ENCODE data around the gene VANGL1. TPM values are rescaled to one million over a fixed set of nuclear protein-coding genes. Genes with fewer than 3 reads are reported as not detected.

VANGL1 gene
- total and polyA plus RNA-seq, 2 donors, result 8.4 to 15.3 TPM

GRCh38 chr1:115649964-115650363 is 8.2 kb downstream of the VANGL1 start:
- 43% methylated on average over 3 of the region's 3 CpGs for WGBS
- Histone ChIP-seq H3K4me3 (ENCODE audit: low read depth, low read length) (no peak overlapping the region), H3K27ac (ENCODE audit: low read depth) (no peak overlapping the region), H3K4me1 (ENCODE audit: insufficient read depth) (no peaks in the 10 kb centered on the region), H3K36me3 (ENCODE audit: insufficient read depth) (no peaks in the 10 kb centered on the region)
- no peak for DNase-seq (ENCODE audit: extremely low spot score)

GRCh38 chr1:115650961-115651360 is 9.2 kb downstream of the VANGL1 start:
- DNase-seq (ENCODE audit: extremely low spot score), result no peak
- H3K4me3 ChIP-seq (ENCODE audit: low read depth, low read length), result no peak overlapping the region
- 91% methylated on average over 3 of the region's 3 CpGs for WGBS
- H3K4me1 ChIP-seq (ENCODE audit: insufficient read depth), result no peaks in the 10 kb centered on the region
- no peak overlapping the region for H3K27ac ChIP-seq (ENCODE audit: low read depth)
- H3K36me3 ChIP-seq (ENCODE audit: insufficient read depth), result no peaks in the 10 kb centered on the region

GRCh38 chr1:115651391-115651790 is 9.6 kb downstream of the VANGL1 start:
- Histone ChIP-seq H3K27ac (ENCODE audit: low read depth) (no peak overlapping the region), H3K4me1 (ENCODE audit: insufficient read depth) (no peaks in the 10 kb centered on the region), H3K4me3 (ENCODE audit: low read depth, low read length) (no peak overlapping the region), H3K36me3 (ENCODE audit: insufficient read depth) (no peaks in the 10 kb centered on the region)
- no peak for DNase-seq (ENCODE audit: extremely low spot score)
- 94% methylated on average over 8 of the region's 8 CpGs for WGBS

GRCh38 chr1:115652236-115652788 is 10.5 kb downstream of the VANGL1 start:
- WGBS, result 93% methylated on average over 2 of the region's 2 CpGs
- H3K27ac ChIP-seq (ENCODE audit: low read depth), result no peak overlapping the region
- H3K4me3 ChIP-seq (ENCODE audit: low read depth, low read length), result no peak overlapping the region
- H3K36me3 ChIP-seq (ENCODE audit: insufficient read depth), result no peaks in the 10 kb centered on the region
- DNase-seq (ENCODE audit: extremely low spot score), result no peak
- H3K4me1 ChIP-seq (ENCODE audit: insufficient read depth), result no peaks in the 10 kb centered on the region

GRCh38 chr1:115654125-115654524 is 12.4 kb downstream of the VANGL1 start:
- Histone ChIP-seq H3K4me1 (ENCODE audit: insufficient read depth) (no peaks in the 10 kb centered on the region), H3K27ac (ENCODE audit: low read depth) (no peak overlapping the region), H3K36me3 (ENCODE audit: insufficient read depth) (no peaks in the 10 kb centered on the region), H3K4me3 (ENCODE audit: low read depth, low read length) (no peak overlapping the region)
- DNase-seq (ENCODE audit: extremely low spot score), result no peak
- 94% methylated on average over 3 of the region's 3 CpGs for WGBS

GRCh38 chr1:115654663-115655305 is 13.0 kb downstream of the VANGL1 start:
- H3K4me1 ChIP-seq (ENCODE audit: insufficient read depth), result no peaks in the 10 kb centered on the region
- H3K4me3 ChIP-seq (ENCODE audit: low read depth, low read length), result no peak overlapping the region
- H3K27ac ChIP-seq (ENCODE audit: low read depth), result peak overlapping the region; percentile 64
- 49% methylated on average over 14 of the region's 14 CpGs for WGBS
- no peak for DNase-seq (ENCODE audit: extremely low spot score)
- H3K36me3 ChIP-seq (ENCODE audit: insufficient read depth), result no peaks in the 10 kb centered on the region

GRCh38 chr1:115655306-115655663 is 13.5 kb downstream of the VANGL1 start:
- WGBS, result 47% methylated on average over 7 of the region's 7 CpGs
- no peak for DNase-seq (ENCODE audit: extremely low spot score)
- no peaks in the 10 kb centered on the region for H3K4me1 ChIP-seq (ENCODE audit: insufficient read depth)
- no peak overlapping the region for H3K4me3 ChIP-seq (ENCODE audit: low read depth, low read length)
- H3K36me3 ChIP-seq (ENCODE audit: insufficient read depth), result no peaks in the 10 kb centered on the region
- H3K27ac ChIP-seq (ENCODE audit: low read depth), result no peak overlapping the region

GRCh38 chr1:115655916-115656315 is 14.1 kb downstream of the VANGL1 start:
- Histone ChIP-seq H3K4me3 (ENCODE audit: low read depth, low read length) (no peak overlapping the region), H3K4me1 (ENCODE audit: insufficient read depth) (no peaks in the 10 kb centered on the region)
- no peak for DNase-seq (ENCODE audit: extremely low spot score)

GRCh38 chr1:115656461-115657077 is 14.8 kb downstream of the VANGL1 start:
- no peak overlapping the region for H3K4me3 ChIP-seq (ENCODE audit: low read depth, low read length)
- 75% methylated on average over 5 of the region's 5 CpGs for WGBS
- no peak overlapping the region for H3K27ac ChIP-seq (ENCODE audit: low read depth)
- no peaks in the 10 kb centered on the region for H3K36me3 ChIP-seq (ENCODE audit: insufficient read depth)
- no peaks in the 10 kb centered on the region for H3K4me1 ChIP-seq (ENCODE audit: insufficient read depth)
- no peak for DNase-seq (ENCODE audit: extremely low spot score)

More at GRCh38 chr1:115655916-115656315, 14.1 kb downstream of the VANGL1 start:
- Histone ChIP-seq H3K36me3 (ENCODE audit: insufficient read depth) (no peaks in the 10 kb centered on the region), H3K27ac (ENCODE audit: low read depth) (no peak overlapping the region)
- WGBS, result 88% methylated on average over 4 of the region's 4 CpGs

GRCh38 chr1:115658646-115659045 is 16.9 kb downstream of the VANGL1 start:
- Histone ChIP-seq H3K4me3 (ENCODE audit: low read depth, low read length) (no peak overlapping the region), H3K4me1 (ENCODE audit: insufficient read depth) (no peaks in the 10 kb centered on the region), H3K27ac (ENCODE audit: low read depth) (no peak overlapping the region), H3K36me3 (ENCODE audit: insufficient read depth) (no peaks in the 10 kb centered on the region)
- no peak for DNase-seq (ENCODE audit: extremely low spot score)
- 77% methylated on average over 1 of the region's 1 CpG for WGBS

GRCh38 chr1:115660151-115660550 is 18.4 kb downstream of the VANGL1 start:
- WGBS, result 90% methylated on average over 5 of the region's 5 CpGs
- Histone ChIP-seq H3K36me3 (ENCODE audit: insufficient read depth) (no peaks in the 10 kb centered on the region), H3K27ac (ENCODE audit: low read depth) (no peak overlapping the region), H3K4me1 (ENCODE audit: insufficient read depth) (no peaks in the 10 kb centered on the region), H3K4me3 (ENCODE audit: low read depth, low read length) (no peak overlapping the region)
- DNase-seq (ENCODE audit: extremely low spot score), result no peak

- no peaks in the 10 kb centered on the region for H3K36me3 ChIP-seq (ENCODE audit: insufficient read depth)
- 98% methylated on average over 1 of the region's 1 CpG for WGBS
- no peak overlapping the region for H3K4me3 ChIP-seq (ENCODE audit: low read depth, low read length)
- no peak overlapping the region for H3K27ac ChIP-seq (ENCODE audit: low read depth)
- no peak for DNase-seq (ENCODE audit: extremely low spot score)
- H3K4me1 ChIP-seq (ENCODE audit: insufficient read depth), result no peaks in the 10 kb centered on the region
Measured at GRCh38 chr1:115661157-115661556, 19.4 kb downstream of the VANGL1 start.

- H3K27ac ChIP-seq (ENCODE audit: low read depth), result no peak overlapping the region
- no peak for DNase-seq (ENCODE audit: extremely low spot score)
- no peaks in the 10 kb centered on the region for H3K4me1 ChIP-seq (ENCODE audit: insufficient read depth)
- H3K4me3 ChIP-seq (ENCODE audit: low read depth, low read length), result no peak overlapping the region
- 90% methylated on average over 7 of the region's 7 CpGs for WGBS
- H3K36me3 ChIP-seq (ENCODE audit: insufficient read depth), result no peaks in the 10 kb centered on the region
Measured at GRCh38 chr1:115665319-115666096, 23.7 kb downstream of the VANGL1 start.

- Histone ChIP-seq H3K4me1 (ENCODE audit: insufficient read depth) (peaks cover 2% of the 10 kb centered on the region), H3K27ac (ENCODE audit: low read depth) (no peak overlapping the region), H3K36me3 (ENCODE audit: insufficient read depth) (no peaks in the 10 kb centered on the region), H3K4me3 (ENCODE audit: low read depth, low read length) (no peak overlapping the region)
- WGBS, result 85% methylated on average over 6 of the region's 6 CpGs
- no peak for DNase-seq (ENCODE audit: extremely low spot score)
Measured at GRCh38 chr1:115666206-115666605, 24.4 kb downstream of the VANGL1 start.
